Esophagus muscularis mucosa (tissue), 3 donors: ENCODE results near the gene BMPR1A.

ENCODE experiments used
- CTCF ChIP-seq, 3 experiments: fragments of 200-600 bp in 2 of 3; fragments of 450-650 bp in 1 of 3; sonication (generic) in 2 of 3; IDR thresholded peaks; one replicate each; pipeline ENCODE4 v1.5.1; 2017 to 2019; ENCODE audit warnings: antibody characterized with exemption in 3 of 3, mild to moderate bottlenecking in 2 of 3, moderate library complexity in 1 of 3
- POLR2A ChIP-seq: fragments of 450-650 bp; IDR thresholded peaks from one replicate; pipeline ENCODE4 v1.6.1; 2017; ENCODE audit warnings: antibody characterized with exemption, moderate library complexity, mild to moderate bottlenecking, low read depth
- POLR2AphosphoS5 ChIP-seq, 2 donors: sonication (generic); formaldehyde crosslinking; IDR thresholded peaks; one replicate each; pipeline ENCODE4 v1.6.1; 2017; ENCODE audit warnings: antibody characterized with exemption in 2 of 2

DNA sequence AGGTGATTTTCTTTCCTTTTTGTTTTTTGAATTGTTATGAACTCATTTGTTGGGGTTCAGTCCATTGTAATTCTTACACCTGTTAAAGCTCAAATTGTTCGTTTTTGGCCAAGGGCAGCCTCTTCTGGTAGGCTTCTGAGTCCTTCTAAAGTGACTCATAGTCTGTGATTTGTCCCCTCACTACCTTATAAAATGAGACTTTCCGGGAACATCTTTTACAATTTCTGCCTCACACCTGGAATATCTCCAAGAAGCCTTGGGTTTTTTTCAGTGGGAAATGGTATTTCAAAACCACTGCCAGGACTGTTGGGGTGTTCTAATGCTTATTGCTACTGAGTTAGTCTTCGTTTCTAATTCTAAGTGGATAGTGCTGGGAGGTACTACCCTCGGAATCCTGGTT is 56.7 kb downstream of the BMPR1A start:
- TF ChIP-seq CTCF (IDR thresholded peaks at IDR 0.05) (no peak), POLR2A (no peak), POLR2AphosphoS5 (IDR thresholded peaks at IDR 0.05) (peak in 1 of 2 donors; percentile 46)
